Endometrium (tissue), 2 donors: ENCODE measurements around the gene FGF22.
"Not testable (repeated sequence)": the region's sequence is repeated elsewhere in the genome, so short reads cannot be mapped to it uniquely, and the experiment has no call there.

Experiments used
- FAIRE-seq: peaks from 2 replicates; lab custom pipeline; 2012; peaks lifted over from hg19 to GRCh38; lab: Jason Lieb, UNC
- donor health status: control.
- donor health status: control.

Gene FGF22

DNA sequence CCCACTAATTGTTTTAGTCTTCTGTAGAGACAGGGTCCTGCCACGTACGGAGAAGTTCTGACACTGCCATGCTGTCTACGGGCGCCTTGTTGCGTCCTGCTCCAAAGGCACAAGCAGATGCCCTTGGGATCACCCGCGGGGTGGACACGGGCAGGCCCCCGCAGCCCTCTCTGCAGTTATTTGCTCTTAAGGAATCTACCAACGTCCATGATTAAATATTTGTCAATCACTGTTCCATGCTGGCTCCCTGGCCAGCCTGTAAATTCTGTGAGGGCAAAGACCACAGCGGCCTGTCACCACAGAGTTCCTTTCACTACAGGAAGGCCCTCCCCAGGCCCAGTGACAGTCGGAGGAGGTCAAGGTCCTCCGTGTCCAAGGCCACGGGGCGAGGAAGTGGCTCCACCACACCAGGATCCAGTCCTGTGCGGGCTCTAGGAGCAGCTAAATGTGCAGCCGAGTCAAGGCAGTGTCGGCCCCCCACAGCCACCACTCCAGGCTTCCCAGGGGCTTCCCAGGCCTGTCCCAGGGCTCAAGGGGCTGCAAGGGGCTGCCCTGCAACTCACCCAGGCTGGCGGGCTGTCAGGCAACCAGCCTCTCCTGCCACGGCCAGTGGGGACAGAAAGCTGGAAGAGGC, 21.2 kb downstream of the FGF22 start:
- no peak for FAIRE-seq

- FAIRE-seq = no peak
Observed at GRCh38 chr19:661427-662196, 21.9 kb downstream of the FGF22 start.

DNA sequence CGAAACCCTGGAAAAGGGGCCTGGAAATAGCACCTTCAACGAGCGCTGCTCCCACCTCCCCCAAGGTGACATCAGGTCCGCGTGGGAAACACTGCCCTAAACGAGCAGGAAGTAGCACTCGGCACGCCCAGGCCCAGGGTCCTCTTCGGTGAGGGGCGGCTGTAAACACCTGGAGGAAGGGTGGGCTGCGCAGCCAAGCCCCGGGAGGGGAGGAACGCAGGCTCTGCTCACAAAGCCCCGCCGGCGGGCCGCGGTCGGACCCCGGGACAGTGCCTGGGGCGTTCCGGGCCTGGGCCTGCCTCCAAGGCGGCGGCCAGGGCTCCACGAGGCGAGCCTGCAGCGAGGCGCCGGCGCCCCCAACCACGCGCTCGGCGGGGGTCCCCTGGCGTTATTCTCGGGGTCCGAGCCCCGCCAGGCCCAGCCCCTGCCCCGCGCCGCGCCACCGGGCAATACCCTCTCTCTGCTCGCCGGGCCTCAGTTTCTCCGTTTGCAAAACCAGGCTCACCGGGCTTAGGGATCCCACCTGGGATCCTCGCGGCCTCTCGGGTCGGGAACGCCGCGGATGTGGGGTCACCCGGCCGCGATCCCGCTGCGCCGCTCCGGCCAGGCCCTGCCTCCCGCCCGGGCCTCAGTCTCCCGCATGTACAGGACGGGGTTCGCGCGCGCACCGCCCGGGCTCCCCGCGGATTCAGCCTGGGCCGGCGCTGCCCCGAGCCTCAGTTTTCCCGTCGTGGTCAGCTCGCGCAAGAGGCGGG, 22.7 kb downstream of the FGF22 start:
- FAIRE-seq = no peak

GRCh38 chr19:662962-663681, 23.4 kb downstream of the FGF22 start, which contains the start of gene RNF126:
Gene RNF126 (minus strand): TSS chr19:663214. CDS start chr19:663121, 93 bp downstream.
- no peak for FAIRE-seq

- no peak for FAIRE-seq
Observed at GRCh38 chr19:663682-664117, 24.0 kb downstream of the FGF22 start.

DNA sequence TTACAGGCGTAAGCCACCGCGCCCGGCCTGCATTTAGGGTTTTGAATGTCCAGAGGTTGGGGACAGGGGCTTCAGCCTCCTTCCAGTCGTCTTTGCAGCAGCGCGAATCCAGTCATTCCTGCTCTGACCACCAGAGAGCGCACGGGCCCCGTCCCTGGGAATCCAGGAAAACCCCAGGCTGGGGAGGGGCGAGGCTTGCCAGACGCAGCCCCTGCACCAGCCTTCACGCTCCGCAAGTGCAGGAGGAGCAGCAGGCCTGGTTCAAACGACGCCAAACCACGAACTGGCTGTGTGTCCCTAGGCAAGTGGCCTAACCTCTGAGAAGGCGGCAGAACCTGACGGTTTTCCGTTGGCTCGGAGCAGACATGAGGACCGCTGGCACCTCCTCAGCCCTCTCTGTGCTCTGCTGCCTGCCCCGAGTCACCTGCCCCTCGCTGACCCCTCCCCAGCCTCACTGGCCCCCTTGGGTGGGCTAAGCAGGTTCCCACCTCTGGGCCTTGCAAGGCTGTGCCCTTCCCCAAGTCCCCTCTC, 25.3 kb downstream of the FGF22 start:
- FAIRE-seq = no peak

DNA sequence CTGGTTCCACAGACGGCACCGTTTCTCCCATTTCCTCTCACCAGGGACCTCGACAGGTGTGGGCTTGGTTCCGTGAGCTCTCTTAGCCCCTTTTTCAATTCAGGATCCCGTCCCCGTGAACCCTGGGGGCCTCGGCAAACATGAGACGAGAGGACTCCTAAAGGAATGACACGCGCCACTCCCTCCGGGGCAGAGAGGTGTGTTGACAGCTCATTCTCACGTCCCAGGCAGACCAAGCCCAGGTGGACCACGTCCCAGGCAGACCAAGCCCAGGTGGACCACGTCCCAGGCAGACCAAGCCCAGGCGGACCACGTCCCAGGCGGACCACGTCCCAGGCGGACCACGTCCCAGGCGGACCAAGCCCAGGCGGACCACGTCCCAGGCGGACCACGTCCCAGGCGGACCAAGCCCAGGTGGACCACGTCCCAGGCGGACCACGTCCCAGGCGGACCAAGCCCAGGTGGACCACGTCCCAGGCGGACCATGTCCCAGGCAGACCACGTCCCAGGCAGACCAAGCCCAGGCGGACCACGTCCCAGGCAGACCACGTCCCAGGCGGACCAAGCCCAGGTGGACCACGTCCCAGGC, 27.4 kb downstream of the FGF22 start:
- not testable (repeated sequence) for FAIRE-seq

DNA sequence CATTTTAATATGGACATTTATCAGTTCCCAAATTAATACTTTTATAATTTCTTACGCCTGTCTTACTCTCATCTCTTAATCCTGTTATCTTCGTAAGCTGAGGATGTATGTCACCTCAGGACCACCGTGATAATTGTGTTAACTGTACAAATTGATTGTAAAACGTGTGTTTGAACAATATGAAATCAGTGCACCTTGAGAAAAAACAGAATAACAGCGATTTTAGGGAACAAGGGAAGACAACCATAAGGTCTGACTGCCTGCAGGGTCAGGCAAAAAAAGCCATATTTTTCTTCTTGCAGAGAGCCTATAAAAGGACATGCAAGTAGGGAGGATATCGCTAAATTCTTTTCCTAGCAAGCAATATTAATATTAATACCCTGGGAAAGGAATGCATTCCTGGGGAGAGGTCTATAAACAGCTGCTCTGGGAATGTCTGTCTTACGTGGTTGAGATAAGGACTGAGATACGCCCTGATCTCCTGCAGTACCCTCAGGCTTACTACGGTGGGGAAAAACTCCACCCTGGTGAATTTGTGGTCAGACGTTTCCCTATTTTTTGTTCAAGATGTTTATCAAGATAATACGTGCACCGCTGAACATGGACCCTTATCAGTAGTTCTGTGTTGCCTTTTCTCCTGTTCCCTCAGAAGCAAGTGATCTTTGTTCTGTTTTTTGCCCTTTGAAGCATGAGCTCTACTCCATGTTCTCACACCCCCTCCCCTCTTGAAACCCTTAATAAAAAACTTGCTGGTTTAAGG, 29.2 kb downstream of the FGF22 start:
- FAIRE-seq = not testable (repeated sequence)

GRCh38 chr19:670609-671075, 31.0 kb downstream of the FGF22 start:
- no peak for FAIRE-seq

DNA sequence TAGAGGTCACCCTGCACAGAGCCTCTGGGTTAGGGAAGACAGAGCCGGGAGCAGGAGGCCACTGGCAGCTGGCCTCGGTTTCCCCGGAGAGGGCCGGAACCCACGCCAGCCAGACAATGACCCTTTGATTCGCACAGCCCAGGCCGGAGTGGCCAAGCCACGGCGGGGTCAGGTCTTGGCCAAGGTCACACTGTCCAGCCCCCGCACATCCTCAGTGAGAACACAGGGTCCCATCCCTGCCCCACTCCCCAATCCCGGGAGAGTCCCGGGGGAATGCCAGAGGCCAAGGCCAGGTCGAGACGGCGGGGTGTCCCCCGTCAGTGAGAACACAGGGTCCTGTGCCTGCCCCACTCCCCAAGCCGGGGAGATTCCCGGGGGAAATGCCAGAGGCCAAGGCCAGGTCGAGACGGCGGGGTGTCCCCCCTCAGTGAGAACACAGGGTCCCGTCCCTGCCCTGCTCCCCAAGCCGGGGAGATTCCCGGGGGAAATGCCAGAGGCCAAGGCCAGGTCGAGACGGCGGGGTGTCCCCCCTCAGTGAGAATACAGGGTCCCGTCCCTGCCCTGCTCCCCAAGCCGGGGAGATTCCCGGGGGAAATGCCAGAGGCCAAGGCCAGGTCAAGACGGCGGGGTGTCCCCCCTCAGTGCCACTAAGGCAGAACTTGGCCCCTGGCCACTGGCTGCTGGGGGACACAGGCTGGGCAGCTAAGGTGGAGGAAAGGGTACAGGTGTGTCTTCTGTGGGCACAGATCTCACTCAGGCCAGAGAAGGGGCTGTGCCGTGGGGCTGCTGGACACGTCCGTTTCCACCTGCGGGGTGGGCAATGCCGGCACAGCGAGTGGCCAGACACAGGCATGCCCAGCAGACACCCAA, 34.8 kb downstream of the FGF22 start:
- FAIRE-seq = no peak

- no peak for FAIRE-seq
Observed at GRCh38 chr19:676007-676338, 36.3 kb downstream of the FGF22 start.

- no peak for FAIRE-seq
Observed at GRCh38 chr19:676339-677105, 36.8 kb downstream of the FGF22 start, which contains the start of gene FSTL3. Gene FSTL3 (plus strand): TSS chr19:676392. CDS start chr19:676424, 32 bp downstream.

DNA sequence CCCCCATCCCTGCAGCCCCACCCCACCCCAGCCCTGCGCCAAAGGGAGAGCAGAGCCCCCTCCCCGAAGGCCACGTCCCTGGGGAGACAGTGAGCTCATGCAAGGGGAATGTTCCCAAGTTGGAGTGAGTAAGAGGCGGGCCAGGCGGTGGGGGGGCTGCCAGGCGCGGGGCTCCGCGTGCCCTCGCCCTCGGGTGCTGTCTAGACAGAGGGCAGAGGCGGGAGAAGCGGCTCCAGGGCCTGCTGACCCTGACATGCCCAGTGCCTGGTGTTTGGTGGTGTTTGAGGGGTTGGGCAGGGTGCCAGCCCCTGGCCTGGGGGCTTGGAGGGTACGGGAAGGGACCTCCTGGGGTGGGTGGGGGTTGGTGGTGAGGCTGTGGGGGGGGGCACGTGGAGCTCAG, 37.5 kb downstream of the FGF22 start:
- no peak for FAIRE-seq

DNA sequence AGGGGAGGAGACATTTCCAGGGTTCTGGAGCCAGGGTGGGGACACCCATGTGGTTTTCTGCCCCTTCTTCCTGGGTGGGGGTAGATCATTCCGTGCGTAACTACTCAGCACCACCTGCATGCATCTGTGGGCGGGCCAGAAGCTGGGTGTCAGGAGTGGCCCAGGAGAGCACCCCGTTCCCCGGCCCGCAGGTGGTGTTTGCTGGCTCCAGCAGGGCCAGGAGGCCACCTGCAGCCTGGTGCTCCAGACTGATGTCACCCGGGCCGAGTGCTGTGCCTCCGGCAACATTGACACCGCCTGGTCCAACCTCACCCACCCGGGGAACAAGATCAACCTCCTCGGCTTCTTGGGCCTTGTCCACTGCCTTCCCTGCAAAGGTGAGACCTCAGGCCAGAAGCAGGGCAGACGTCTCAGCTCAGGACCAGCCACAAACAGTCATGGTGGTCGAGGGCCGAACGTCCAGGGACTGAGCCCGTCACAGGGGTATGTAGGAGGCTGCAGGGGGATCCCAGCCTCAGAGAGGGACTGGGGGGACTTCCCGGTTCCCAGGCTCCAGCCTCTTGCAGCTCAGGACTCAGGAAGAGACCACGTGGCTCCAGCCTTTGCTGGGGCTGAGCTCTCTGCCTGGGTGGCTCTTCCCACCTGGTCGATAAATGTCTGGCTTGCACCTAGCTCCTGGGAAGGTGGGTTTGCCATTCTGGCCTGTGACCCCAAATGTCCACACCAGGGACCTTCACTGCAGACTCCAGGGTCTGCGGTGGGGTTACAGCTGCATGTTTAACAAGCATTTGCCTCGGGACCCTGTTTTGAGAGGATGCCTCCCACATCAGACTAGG, 38.1 kb downstream of the FGF22 start:
- no peak for FAIRE-seq

- no peak for FAIRE-seq
Observed at GRCh38 chr19:678791-679388, 39.2 kb downstream of the FGF22 start.

DNA sequence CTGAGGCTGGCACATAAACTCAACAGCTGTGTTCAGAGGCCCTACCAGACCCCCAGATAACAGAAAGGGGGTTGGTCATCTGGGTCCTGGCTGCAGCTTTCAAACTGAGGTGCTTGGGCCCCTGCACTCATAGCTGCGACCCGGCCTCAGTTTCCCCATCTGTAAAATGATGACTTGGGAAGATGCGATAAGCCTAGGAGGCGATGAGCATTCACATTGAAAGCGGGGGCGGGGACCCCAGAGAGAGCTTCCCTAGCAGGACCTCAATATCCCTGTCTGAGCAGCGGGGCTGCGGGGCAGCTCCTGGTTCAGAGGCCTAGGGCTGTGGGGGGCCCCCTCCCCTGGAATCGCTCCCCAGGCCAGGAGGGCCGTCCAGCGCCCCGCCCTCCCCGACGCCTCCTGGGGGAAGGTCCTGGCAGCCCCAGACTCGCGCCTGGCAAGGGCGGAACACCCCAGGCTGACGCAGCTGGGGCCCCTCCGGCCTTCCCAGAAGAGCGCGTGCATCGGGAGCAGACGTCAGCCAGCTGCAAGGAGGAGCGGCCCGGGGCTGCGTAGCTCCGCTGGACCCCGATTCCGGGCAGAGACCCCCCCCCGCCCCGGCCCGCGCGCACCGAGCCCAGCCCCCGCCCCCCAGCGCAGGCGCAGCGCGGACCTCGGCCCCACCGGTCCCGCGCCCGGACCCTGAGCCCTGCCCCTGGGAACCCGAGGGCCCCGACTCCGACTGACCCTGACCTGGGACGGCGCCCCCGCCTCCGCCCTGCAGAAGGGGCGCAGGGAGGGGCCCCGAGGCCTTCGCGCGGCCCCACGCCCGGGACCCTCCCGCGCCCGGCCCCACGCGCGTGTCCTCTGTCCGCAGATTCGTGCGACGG, 40.0 kb downstream of the FGF22 start:
- FAIRE-seq = no peak
